ENCODE results near the gene LPP.
A peak's percentile ranks its signal among the peaks of the same experiment; 100 is the strongest.

The LPP gene

GRCh38 chr3:188390343-188390718 lies 236.4 kb downstream of the LPP start:
- TF ChIP-seq CTCF (IDR thresholded peaks at IDR 0.05) = no peak
- no peak for TF ChIP-seq ZFX (IDR thresholded peaks at IDR 0.05; ENCODE audit: borderline replicate concordance)
- no peak overlapping the region for H3K27ac ChIP-seq

GRCh38 chr3:188390775-188391443 lies 237.0 kb downstream of the LPP start:
- H3K27ac ChIP-seq = no peak overlapping the region
- TF ChIP-seq CTCF (IDR thresholded peaks at IDR 0.05) = no peak
- no peak for TF ChIP-seq ZFX (IDR thresholded peaks at IDR 0.05; ENCODE audit: borderline replicate concordance)

GRCh38 chr3:188391592-188391991 lies 237.6 kb downstream of the LPP start:
- H3K27ac ChIP-seq = no peak overlapping the region
- TF ChIP-seq ZFX (IDR thresholded peaks at IDR 0.05; ENCODE audit: borderline replicate concordance) = no peak
- TF ChIP-seq CTCF (IDR thresholded peaks at IDR 0.05) = no peak

- no peak for TF ChIP-seq ZFX (IDR thresholded peaks at IDR 0.05; ENCODE audit: borderline replicate concordance)
- TF ChIP-seq CTCF (IDR thresholded peaks at IDR 0.05) = no peak
- H3K27ac ChIP-seq = no peak overlapping the region
These were observed 238.1 kb downstream of the LPP start for GRCh38 chr3:188392076-188392475.

- TF ChIP-seq CTCF (IDR thresholded peaks at IDR 0.05) = no peak
- TF ChIP-seq ZFX (IDR thresholded peaks at IDR 0.05; ENCODE audit: borderline replicate concordance) = no peak
- peak overlapping the region; percentile 41 for H3K27ac ChIP-seq
These were observed 240.7 kb downstream of the LPP start for GRCh38 chr3:188394623-188395022.

- H3K27ac ChIP-seq = no peak overlapping the region
- TF ChIP-seq CTCF (IDR thresholded peaks at IDR 0.05) = no peak
- TF ChIP-seq ZFX (IDR thresholded peaks at IDR 0.05; ENCODE audit: borderline replicate concordance) = no peak
These were observed 242.3 kb downstream of the LPP start for GRCh38 chr3:188396251-188396650.

GRCh38 chr3:188396900-188397299 lies 242.9 kb downstream of the LPP start:
- H3K27ac ChIP-seq = no peak overlapping the region
- TF ChIP-seq ZFX (IDR thresholded peaks at IDR 0.05; ENCODE audit: borderline replicate concordance) (no peak), CTCF (IDR thresholded peaks at IDR 0.05) (no peak)

Data from 22Rv1 (cell line).